GM12878 (cell line): Measurements from ENCODE around the gene TEDC1. TPM values are rescaled to one million over a fixed set of nuclear protein-coding genes. Genes with fewer than 3 reads are reported as not detected.

Experiments
- ATAC-seq: fragments of 200-7000 bp; cut with Tn5 transposase; 3 replicates; pipeline ENCODE4 v1.9.1; 2020; ENCODE audit warnings: mild to moderate bottlenecking, moderate library complexity
- BruUV-seq: library from RNA; stranded (reverse); fragments of 400-500 nt; replicated peaks from 2 replicates; lab custom pipeline; 2021; lab: Mats Ljungman, UMichigan
- CTCF ChIA-PET: fragments of 300-600 bp; sonication (Branson Sonifier 250); formaldehyde crosslinking; extraction: SDS; loops from one replicate; lab custom pipeline; 2021; ENCODE audit warnings: inconsistent platforms; lab: Yijun Ruan, JAX
- POLR2A ChIA-PET: fragments of 350-600 bp; formaldehyde crosslinking; extraction: SDS; loops from one replicate; lab custom pipeline; 2021; ENCODE audit warnings: inconsistent platforms; lab: Charles Lee
- RAD21 ChIA-PET: fragments of 300-600 bp; sonication (Branson Sonifier 250); formaldehyde crosslinking; loops from one replicate; lab custom pipeline; 2023; ENCODE audit warnings: antibody characterized with exemption; ENCODE audit not compliant: unreplicated experiment; lab: Charles Lee
- SMC1A ChIA-PET: fragments of 300-600 bp; sonication (Branson Sonifier 250); formaldehyde crosslinking; loops from one replicate; lab custom pipeline; 2023; ENCODE audit not compliant: unreplicated experiment, uncharacterized antibody; lab: Charles Lee
- DNase-seq: peaks from one replicate; pipeline ENCODE4 v3.0.0-alpha.2; 2011; ENCODE audit warnings: low read depth, low spot score
- FAIRE-seq: peaks from 3 replicates; lab custom pipeline; 2011; peaks lifted over from hg19 to GRCh38; lab: Jason Lieb, UNC
- H2AFZ ChIP-seq: 2 replicates; pipeline ENCODE4 v1.6.0; 2011; ENCODE audit warnings: low read depth, low read length, control low read depth; ENCODE audit not compliant: control insufficient read depth
- H3K27ac ChIP-seq: 2 replicates; pipeline ENCODE4 v1.5.1; 2011; ENCODE audit warnings: control low read depth; ENCODE audit not compliant: control insufficient read depth, insufficient read depth
- H3K27me3 ChIP-seq, 2 experiments: replicated peaks in 1 of 2; 2 replicates each; pipeline versions ENCODE4 v1.6.0 to v1.6.1; 2011; ENCODE audit warnings: low read length in 1 of 2; ENCODE audit not compliant: control insufficient read depth in 2 of 2, insufficient read depth in 2 of 2
- H3K36me3 ChIP-seq, 2 experiments: 2 replicates each; pipeline ENCODE4 v1.5.1; 2011; ENCODE audit warnings: low read length in 1 of 2; ENCODE audit not compliant: control insufficient read depth in 2 of 2, insufficient read depth in 2 of 2
- H3K4me1 ChIP-seq: 2 replicates; pipeline ENCODE4 v1.6.1; 2011; ENCODE audit warnings: mild to moderate bottlenecking, low read length, moderate library complexity, mixed read lengths; ENCODE audit not compliant: control insufficient read depth, insufficient read depth
- H3K4me2 ChIP-seq: 2 replicates; pipeline ENCODE4 v1.6.0; 2011; ENCODE audit warnings: control low read depth; ENCODE audit not compliant: control insufficient read depth, insufficient read depth
- H3K4me3 ChIP-seq: fragments of 200-600 bp; sonication (generic); 2 replicates; pipeline ENCODE4 v1.5.1; 2016
- H3K79me2 ChIP-seq: 2 replicates; pipeline ENCODE4 v1.6.0; 2011; ENCODE audit warnings: low read length; ENCODE audit not compliant: control insufficient read depth, insufficient read depth
- H3K9ac ChIP-seq: 2 replicates; pipeline ENCODE4 v1.8.0; 2011; ENCODE audit warnings: low read length, control low read depth, mixed read lengths; ENCODE audit not compliant: control insufficient read depth, insufficient read depth
- H3K9me3 ChIP-seq: replicated peaks from 3 replicates; pipeline ENCODE4 v1.5.1; 2011; ENCODE audit warnings: mild to moderate bottlenecking, low read length; ENCODE audit not compliant: control insufficient read depth, insufficient read depth
- H4K20me1 ChIP-seq: 2 replicates; pipeline ENCODE4 v1.6.0; 2011; ENCODE audit not compliant: control insufficient read depth, insufficient read depth
- CREM ChIP-seq: IDR thresholded peaks from 2 replicates; pipeline ENCODE4 v1.6.1; 2014; ENCODE audit warnings: antibody characterized with exemption, low read depth
- GATAD2B ChIP-seq: fragments of 450-650 bp; conservative IDR thresholded peaks from 2 replicates; pipeline ENCODE4 v1.6.1; 2017; ENCODE audit warnings: low read depth, mild to moderate bottlenecking, moderate library complexity
- HCFC1 ChIP-seq: fragments of 150-350 bp; IDR thresholded peaks from 2 replicates; pipeline ENCODE4 v1.6.1; 2014; ENCODE audit warnings: low read length
- HDAC2 ChIP-seq: fragments of 200-600 bp; sonication (generic); IDR thresholded peaks from 2 replicates; pipeline ENCODE4 v1.6.1; 2017
- NFYA ChIP-seq: IDR thresholded peaks from 2 replicates; pipeline ENCODE4 v1.6.1; 2011; ENCODE audit warnings: low read depth, mild to moderate bottlenecking, low read length, improper control_type of control experiment, borderline replicate concordance
- PML ChIP-seq: IDR thresholded peaks from 2 replicates; pipeline ENCODE4 v1.6.1; 2012; ENCODE audit warnings: low read length, inconsistent platforms
- SMAD1 ChIP-seq: fragments of 450-650 bp; IDR thresholded peaks from 2 replicates; pipeline ENCODE4 v1.6.1; 2018; ENCODE audit warnings: mild to moderate bottlenecking, low read depth; ENCODE audit not compliant: partially characterized antibody
- TARDBP ChIP-seq: IDR thresholded peaks from 2 replicates; pipeline ENCODE4 v1.6.1; 2016; ENCODE audit warnings: borderline replicate concordance
- YY1 ChIP-seq: IDR thresholded peaks from 2 replicates; pipeline ENCODE4 v1.6.1; 2011; ENCODE audit warnings: low read depth, mild to moderate bottlenecking, low read length
- ZBED1 ChIP-seq: IDR thresholded peaks from 2 replicates; pipeline ENCODE4 v1.6.1; 2016; ENCODE audit warnings: borderline replicate concordance
- WGBS: methylation state at CpG from one replicate; pipeline ENCODE4 v1.1.6; 2016; ENCODE audit warnings: low lambda C conversion rate; ENCODE audit not compliant: insufficient replicate concordance, insufficient coverage; ENCODE audit errors: missing lambda C conversion rate; 5-methylcytosine and 5-hydroxymethylcytosine counted together
- in situ Hi-C: fragments of 300-500 bp; cut with MboI; formaldehyde crosslinking; loops from 9 replicates; pipeline ENCODE4 v1.14.3; 2018; ENCODE audit warnings: mixed read lengths
- intact Hi-C: fragments of 100-400 bp; cut with micrococcal nuclease; formaldehyde crosslinking; loops from one replicate; pipeline ENCODE4 v1.14.2; 2022; ENCODE audit not compliant: unreplicated experiment
- polyA plus RNA-seq, 11 experiments: library from polyadenylated mRNA; depleted of rRNA in 4 of 11; unstranded in 6 of 11; stranded (reverse) in 5 of 11; fragments of >200 nt; fragmentation: Nextera tagmentation in 4 of 11; fragmentation: Illumina TruSeq in 1 of 11; extraction: Ambion mirVana in 4 of 11; extraction: Trizol in 1 of 11; gene quantifications; 1 replicate in 1 of 11; 2 replicates in 10 of 11; pipeline versions ENCODE4 v1.2.1 to v1.2.3, GENCODE V29; 2011 to 2016; ENCODE audit warnings: inconsistent platforms in 2 of 11, missing spikeins in 2 of 11, low read depth in 1 of 11
- total RNA-seq, 4 experiments: library from RNA; depleted of rRNA in 3 of 4; stranded (reverse); fragments of >200 nt in 3 of 4; fragmentation: Illumina TruSeq in 1 of 4; extraction: Trizol in 1 of 4; gene quantifications; 2 replicates each; pipeline versions ENCODE4 v1.2.1 to v1.2.3, GENCODE V29; 2013 to 2021
- TF ChIP-seq, protein P1 (sequence below): fragments of 450-650 bp; IDR thresholded peaks from 2 replicates; pipeline ENCODE4 v1.6.1; 2017; ENCODE audit warnings: borderline replicate concordance
- TF ChIP-seq, protein P2 (sequence below): fragments of 450-650 bp; IDR thresholded peaks from 2 replicates; pipeline ENCODE4 v1.6.1; 2017; ENCODE audit warnings: mild to moderate bottlenecking, moderate library complexity

Gene TEDC1
- total and polyA plus RNA-seq, 10 of the 15 experiments (the other 5 are each of a cell fraction or from before 2014, with no cell fraction given): 0.19 to 34.2 (median 14.5) TPM

DNA sequence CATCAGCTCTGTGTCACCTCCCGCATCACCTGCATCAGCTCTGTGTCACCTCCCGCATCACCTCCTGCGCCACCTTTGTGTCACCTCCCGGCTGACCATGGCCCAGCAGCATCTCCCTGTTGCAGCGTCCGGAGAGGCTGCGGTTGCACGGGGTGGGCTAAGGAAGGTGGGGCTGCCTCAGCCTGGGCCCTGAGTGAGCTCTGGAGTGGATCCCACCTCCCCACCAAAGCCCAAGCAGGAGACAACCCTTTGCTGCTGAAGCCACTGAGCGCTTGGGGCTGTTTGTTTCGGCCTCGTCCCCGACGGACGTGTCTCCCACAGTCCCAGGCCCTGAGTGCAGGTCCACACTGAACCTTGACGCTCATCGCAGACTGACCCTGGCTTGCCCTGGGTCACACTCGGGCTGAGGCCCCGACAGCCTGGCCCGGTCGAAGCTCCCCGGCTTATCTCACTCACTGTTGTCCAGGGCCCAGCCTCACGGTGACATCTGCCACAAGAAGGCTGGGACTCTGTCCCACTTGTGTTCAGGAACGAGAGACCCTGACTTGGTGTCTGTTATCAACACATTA is 47.5 kb downstream of the TEDC1 start:
- Histone ChIP-seq H3K79me2 (no peaks in the 10 kb centered on the region), H3K4me2 (no peak overlapping the region), H3K9ac (no peak overlapping the region), H3K4me3 (no peak overlapping the region)
- TF ChIP-seq NFYA (no peak), HDAC2 (no peak), PML (no peak), CREM (no peak), SMAD1 (no peak), HCFC1 (no peak), YY1 (no peak), TARDBP (no peak), GATAD2B (no peak), ZBED1 (no peak)
- TF ChIP-seq, protein P1, sequence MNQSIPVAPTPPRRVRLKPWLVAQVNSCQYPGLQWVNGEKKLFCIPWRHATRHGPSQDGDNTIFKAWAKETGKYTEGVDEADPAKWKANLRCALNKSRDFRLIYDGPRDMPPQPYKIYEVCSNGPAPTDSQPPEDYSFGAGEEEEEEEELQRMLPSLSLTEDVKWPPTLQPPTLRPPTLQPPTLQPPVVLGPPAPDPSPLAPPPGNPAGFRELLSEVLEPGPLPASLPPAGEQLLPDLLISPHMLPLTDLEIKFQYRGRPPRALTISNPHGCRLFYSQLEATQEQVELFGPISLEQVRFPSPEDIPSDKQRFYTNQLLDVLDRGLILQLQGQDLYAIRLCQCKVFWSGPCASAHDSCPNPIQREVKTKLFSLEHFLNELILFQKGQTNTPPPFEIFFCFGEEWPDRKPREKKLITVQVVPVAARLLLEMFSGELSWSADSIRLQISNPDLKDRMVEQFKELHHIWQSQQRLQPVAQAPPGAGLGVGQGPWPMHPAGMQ: no peak
- TF ChIP-seq, protein P2, sequence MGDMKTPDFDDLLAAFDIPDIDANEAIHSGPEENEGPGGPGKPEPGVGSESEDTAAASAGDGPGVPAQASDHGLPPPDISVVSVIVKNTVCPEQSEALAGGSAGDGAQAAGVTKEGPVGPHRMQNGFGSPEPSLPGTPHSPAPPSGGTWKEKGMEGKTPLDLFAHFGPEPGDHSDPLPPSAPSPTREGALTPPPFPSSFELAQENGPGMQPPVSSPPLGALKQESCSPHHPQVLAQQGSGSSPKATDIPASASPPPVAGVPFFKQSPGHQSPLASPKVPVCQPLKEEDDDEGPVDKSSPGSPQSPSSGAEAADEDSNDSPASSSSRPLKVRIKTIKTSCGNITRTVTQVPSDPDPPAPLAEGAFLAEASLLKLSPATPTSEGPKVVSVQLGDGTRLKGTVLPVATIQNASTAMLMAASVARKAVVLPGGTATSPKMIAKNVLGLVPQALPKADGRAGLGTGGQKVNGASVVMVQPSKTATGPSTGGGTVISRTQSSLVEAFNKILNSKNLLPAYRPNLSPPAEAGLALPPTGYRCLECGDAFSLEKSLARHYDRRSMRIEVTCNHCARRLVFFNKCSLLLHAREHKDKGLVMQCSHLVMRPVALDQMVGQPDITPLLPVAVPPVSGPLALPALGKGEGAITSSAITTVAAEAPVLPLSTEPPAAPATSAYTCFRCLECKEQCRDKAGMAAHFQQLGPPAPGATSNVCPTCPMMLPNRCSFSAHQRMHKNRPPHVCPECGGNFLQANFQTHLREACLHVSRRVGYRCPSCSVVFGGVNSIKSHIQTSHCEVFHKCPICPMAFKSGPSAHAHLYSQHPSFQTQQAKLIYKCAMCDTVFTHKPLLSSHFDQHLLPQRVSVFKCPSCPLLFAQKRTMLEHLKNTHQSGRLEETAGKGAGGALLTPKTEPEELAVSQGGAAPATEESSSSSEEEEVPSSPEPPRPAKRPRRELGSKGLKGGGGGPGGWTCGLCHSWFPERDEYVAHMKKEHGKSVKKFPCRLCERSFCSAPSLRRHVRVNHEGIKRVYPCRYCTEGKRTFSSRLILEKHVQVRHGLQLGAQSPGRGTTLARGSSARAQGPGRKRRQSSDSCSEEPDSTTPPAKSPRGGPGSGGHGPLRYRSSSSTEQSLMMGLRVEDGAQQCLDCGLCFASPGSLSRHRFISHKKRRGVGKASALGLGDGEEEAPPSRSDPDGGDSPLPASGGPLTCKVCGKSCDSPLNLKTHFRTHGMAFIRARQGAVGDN: no peak
- TF ChIP-seq, all 136 proteins: peak for 0
- 58% methylated on average over 22 of the region's 23 CpGs for WGBS
- H3K4me1 ChIP-seq: no peaks in the 10 kb centered on the region
- ATAC-seq (no peak), FAIRE-seq (no peak), DNase-seq (no peak)
- no peaks in the 10 kb centered on the region; a peak in 3 of 4 replicates for H3K27me3 ChIP-seq
- RAD21 ChIA-PET: interaction anchor here (0.9 kb wide), 1 partner anchor 879 kb away, joined by 4 read pairs; no protein-coding TSS in a partner anchor
- in situ Hi-C loops: loop anchor here (10.0 kb wide), 2 partner anchors 466 to 626 kb away; no protein-coding TSS in a partner anchor
- H4K20me1 ChIP-seq: no peaks in the 10 kb centered on the region
- no peak overlapping the region for H3K27ac ChIP-seq
- no peaks in the 10 kb centered on the region; the same call in 1 of the 3 replicates for H3K9me3 ChIP-seq
- CTCF ChIA-PET: interaction anchor here (0.6 to 2.5 kb wide), 5 partner anchors 10 to 671 kb away, joined by 3 to 9 read pairs (median 3); no protein-coding TSS in a partner anchor
- no peak overlapping the region for H2AFZ ChIP-seq
- POLR2A ChIA-PET: no interaction called here
- H3K36me3 ChIP-seq: no peaks in the 10 kb centered on the region
- SMC1A ChIA-PET: no interaction called here
- intact Hi-C loops: loop anchor here (10.0 kb wide), 2 partner anchors 636 to 876 kb away; no protein-coding TSS in a partner anchor
- no TSS peak for BruUV-seq
